ACHN (cell line): Measurements from ENCODE around the gene RASGRP2.

Experiments
- DNase-seq: peaks from one replicate; pipeline ENCODE4 v3.0.0-alpha.2; 2015
- in situ Hi-C: cut with HindIII; loops from 2 replicates; pipeline ENCODE4 v1.10.0; 2017; ENCODE audit warnings: low sequenced_read_pairs, low pct_ligation_motif_present, low pct_unique_long_range_greater_than_20kb

RASGRP2 gene

DNA sequence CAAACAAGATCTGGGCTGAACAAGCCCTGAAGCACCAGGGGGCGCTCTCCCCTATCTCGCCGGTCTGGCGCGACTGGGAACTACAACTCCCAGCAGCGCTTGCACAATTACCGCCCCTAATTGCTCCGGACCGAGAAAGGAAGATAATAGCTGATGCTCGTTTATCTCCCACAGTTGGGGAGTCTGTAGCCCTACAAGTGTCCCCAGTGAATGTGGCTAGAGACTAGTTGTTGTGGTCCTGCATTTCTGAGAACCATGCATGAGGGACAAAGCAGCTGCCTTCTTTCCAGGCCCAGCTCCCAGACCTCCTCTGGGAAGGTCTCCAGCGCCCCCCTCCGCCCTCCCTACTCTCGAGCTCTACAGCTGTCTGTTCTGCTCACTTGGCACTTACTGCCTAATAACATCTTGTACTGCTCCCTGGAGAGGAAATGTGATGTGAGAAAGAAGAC is 55.4 kb downstream of the RASGRP2 start:
- peak; percentile 70 for DNase-seq
- in situ Hi-C loops: no loop called here

DNA sequence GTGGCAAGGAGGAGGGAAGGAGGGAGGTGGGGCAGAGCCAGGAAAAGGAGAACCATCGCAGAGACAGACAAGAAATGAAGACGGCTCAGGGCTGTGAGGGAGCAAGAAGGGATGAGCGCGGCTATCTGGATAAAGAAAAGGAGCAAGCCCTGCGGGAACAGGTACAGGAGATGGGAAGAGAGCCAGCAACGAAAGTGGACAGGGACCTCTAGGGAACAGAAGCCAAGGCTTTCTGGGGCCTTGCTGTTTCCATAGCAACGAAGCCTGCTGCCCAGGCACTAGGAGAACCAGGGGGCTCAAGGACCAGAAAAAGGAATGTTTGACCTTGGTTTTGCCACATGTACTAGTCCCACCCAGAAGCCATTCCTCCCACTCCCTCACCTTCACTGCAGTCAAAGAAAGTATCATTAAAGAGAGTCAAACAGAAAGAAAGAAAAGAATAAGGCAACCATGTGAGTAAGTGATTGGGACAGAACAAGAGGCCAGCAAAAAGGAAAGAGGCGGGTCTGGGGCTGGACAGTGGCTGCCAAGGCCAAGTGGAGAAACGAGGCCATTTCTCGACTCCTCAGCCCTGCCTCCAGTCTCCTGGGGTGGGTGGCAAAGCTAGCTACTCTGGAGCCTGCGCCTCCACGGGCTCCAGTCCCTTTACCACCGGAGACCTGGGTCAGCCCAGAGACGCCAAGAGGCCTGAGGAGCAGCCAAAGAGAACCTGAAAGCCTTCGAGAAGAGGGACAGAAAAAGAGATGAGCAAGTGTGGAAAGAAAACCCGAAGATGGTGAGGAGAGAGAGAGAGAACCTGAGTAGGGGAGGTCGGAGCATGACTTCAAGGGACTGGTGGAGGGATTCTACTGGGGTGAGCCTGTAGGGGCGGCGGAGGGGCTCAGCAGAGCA is 56.1 kb downstream of the RASGRP2 start:
- in situ Hi-C loops: no loop called here
- DNase-seq: no peak

DNA sequence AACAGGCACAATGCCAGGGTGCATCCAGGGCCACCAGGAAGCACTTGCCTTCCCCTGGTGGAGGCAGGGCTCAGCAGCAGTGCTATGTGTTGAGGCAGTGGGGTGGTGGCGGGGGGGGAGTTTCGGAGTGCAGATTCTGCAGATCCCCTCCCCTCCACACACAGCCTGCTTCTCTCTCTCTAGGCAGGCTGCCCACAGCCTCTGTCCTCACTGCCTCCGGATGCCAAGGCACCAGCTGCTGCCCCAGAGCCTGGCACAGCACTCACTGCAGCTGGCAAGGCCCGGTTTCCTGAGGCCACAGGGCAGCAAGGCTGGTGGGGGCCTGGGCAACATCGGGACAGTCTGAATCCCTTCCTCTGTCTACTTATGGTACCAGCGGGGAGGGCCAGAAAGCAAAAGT is 56.7 kb downstream of the RASGRP2 start:
- DNase-seq: no peak
- in situ Hi-C loops: no loop called here

DNA sequence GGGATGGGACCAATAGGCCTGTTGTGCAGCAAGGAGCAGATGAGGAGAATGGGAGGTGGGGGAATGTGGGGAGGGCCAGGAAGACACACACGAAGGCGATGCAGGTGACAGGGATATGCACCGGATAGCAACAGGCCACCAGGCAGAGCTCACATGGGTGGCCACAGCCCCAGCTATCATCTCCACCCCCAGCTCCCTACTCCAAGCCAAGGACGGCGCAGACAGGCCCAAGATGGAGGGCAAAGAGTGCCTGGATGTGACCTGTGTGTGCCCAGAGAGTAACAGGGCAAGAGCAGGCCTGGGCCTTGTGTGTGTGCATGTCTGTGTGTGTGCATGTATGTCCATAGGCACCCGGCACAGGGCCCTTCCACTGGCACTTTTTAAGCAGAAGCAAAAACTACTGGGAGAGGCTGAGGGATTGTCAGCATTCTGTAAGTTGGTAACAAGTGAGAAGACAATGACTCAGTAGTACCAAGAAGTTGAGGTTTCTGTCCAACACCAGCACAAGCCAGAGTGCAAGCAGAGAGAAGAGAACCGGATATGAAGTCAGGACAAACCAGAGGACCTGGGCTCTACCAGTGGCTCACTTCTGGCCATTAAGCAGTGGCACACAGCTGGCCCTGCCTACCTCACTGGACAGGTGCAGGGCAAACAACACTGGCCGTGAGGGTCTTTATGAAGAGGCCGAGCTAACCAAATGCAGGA is 57.3 kb downstream of the RASGRP2 start:
- in situ Hi-C loops: no loop called here
- DNase-seq: no peak

DNA sequence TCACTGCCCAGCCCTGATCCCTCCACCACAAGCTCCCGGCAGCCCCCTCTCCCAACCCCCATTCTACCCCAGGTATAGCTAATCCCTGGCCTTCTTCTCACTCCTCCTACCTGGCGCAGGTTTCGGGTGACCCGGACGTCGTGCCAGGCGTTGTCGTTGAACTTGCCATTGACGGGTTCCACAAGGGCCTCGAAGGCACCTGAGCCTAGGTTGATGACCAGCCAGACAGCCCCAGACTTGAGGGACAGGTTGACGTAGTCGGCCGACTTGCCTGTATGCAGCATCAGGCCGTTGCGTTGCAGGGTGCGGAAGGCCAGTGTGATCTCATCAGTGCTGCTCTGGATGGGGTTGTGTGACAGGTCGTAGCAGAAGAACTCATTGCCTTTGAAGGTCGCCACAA is 58.4 kb downstream of the RASGRP2 start:
- in situ Hi-C loops: no loop called here
- no peak for DNase-seq

DNA sequence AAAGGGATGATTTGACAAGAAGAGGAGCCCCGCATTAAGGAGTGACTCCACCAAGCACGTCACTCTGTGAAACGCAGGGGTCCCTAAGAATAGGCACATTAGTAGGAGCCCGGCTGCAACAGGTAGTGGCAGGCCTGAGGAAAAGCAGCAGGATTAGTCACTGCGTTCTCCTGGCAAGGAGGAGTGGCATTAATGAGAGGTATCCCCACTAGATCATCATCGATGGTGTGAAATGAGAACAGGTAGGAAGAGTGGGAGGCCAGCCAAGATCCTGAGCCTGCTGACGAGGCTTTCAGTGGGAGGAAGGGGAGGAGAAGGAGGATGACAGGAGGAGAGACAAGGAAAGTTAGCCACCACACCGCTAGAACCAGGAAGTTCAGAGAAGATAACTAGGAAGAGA is 59.6 kb downstream of the RASGRP2 start:
- in situ Hi-C loops: no loop called here
- DNase-seq: no peak

DNA sequence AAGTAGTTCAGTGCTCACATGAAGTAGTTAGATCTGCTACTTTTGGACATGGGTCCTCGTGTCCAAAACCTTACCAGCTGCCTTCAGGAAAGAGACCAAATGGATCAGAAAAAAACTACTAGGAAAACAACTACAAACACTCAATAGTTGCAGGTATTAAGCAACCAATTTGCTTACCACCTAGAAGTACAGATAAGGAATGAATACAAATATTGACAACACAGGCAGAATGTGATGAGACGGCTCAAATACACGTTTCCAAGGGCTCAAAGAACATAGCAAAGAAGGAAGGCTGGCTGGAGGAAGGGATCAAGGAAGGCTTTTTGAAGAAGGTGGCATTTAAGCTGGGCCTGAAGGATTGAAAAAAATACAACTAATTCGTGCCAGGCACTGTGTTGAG is 62.8 kb downstream of the RASGRP2 start:
- in situ Hi-C loops: no loop called here
- DNase-seq: no peak

DNA sequence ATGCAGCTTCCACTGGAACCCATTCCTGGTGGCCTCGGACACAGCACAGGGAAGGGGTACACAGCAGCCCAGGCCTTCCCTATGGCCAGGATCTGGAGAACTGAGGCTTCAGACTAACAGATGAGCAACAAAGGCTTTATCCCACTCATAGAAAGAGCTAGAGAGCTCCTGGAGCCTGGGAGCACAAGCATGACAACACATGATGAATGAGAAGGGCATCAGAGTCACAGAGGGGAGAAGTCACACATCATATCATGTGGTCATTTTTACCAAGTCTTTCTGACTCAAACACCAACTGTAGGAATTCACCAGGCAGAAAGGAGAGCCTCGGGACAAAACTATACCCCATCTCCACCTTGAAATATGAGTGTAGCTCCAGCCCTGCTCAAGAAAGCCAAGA is 64.1 kb downstream of the RASGRP2 start:
- no peak for DNase-seq
- in situ Hi-C loops: no loop called here

DNA sequence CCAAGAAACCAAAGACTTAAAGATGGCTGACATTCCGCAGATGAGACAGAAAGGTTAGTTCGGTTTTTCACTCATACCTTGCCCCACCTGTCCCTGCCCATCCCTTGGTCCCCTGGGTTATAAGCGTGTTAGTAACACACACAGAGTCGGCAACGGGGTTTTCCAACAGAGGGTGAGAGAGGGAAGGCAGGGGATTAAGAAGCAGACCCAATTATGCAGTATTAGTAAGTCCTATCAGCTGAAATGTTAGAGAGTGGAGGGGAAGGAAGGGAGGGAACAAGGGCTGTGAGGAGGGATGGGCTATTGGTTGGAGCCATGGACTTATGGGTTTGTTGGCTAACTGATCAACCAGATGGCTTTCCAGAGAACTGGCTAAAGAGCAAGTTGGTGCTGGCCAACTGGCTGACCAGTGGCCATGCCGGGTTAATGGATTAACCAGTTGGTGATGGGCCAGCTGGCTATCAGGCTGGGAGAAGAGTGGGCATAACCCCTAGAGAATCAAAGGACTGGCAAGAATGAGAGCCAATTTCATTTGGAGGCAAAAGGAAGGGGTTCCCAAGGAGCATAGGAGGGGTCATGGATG is 66.4 kb downstream of the RASGRP2 start:
- no peak for DNase-seq
- in situ Hi-C loops: no loop called here
